ENCODE measurements around the gene NPC2. TPM values are rescaled to one million over a fixed set of nuclear protein-coding genes. Genes with fewer than 3 reads are reported as not detected.

Gene NPC2
- total RNA-seq, 1 donor from 2014 or later, result 246 TPM

DNA sequence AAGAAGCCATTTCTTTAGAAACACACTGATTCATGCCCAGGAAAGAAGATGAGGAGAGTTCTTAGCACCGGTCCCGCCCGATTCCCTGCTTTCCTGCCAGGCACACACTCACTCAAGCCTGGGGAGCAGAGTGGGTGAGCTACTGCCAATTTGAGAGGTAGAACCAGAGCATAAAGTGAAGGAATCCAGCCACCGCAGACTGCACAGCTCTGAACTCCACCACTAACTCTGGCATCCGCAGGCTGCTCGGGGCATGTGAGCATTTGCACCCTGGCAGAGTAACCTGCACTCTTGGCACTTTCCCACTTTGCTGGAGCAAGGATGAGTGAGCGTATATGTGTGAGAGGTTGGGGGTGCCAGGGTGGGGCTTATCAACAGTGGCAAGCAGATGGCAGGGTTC lies 63.1 kb downstream of the NPC2 start:
- DNase-seq (ENCODE audit: low spot score), result no peak
- H3K27ac Mint-ChIP-seq (ENCODE audit: unreplicated experiment), result no peak overlapping the region
- peaks cover 28% of the 10 kb centered on the region for H3K4me1 Mint-ChIP-seq (ENCODE audit: unreplicated experiment)

More for the DNA sequence above, 63.1 kb downstream of the NPC2 start:
- H3K27me3 Mint-ChIP-seq (ENCODE audit: unreplicated experiment), result peaks cover 8% of the 10 kb centered on the region
- H3K36me3 Mint-ChIP-seq (ENCODE audit: low read depth, unreplicated experiment), result no peaks in the 10 kb centered on the region
- no peak overlapping the region for H3K4me3 Mint-ChIP-seq (ENCODE audit: unreplicated experiment)
- no peaks in the 10 kb centered on the region for H3K9me3 Mint-ChIP-seq (ENCODE audit: unreplicated experiment)
- TF ChIP-seq, protein P1, sequence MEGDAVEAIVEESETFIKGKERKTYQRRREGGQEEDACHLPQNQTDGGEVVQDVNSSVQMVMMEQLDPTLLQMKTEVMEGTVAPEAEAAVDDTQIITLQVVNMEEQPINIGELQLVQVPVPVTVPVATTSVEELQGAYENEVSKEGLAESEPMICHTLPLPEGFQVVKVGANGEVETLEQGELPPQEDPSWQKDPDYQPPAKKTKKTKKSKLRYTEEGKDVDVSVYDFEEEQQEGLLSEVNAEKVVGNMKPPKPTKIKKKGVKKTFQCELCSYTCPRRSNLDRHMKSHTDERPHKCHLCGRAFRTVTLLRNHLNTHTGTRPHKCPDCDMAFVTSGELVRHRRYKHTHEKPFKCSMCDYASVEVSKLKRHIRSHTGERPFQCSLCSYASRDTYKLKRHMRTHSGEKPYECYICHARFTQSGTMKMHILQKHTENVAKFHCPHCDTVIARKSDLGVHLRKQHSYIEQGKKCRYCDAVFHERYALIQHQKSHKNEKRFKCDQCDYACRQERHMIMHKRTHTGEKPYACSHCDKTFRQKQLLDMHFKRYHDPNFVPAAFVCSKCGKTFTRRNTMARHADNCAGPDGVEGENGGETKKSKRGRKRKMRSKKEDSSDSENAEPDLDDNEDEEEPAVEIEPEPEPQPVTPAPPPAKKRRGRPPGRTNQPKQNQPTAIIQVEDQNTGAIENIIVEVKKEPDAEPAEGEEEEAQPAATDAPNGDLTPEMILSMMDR (IDR thresholded peaks at IDR 0.05; ENCODE audit: unreplicated experiment), result no peak

Other genes with a start within 250 kb of the NPC2 start
- 151 TPM for gene ABCD4, start 190.4 kb downstream of the NPC2 start, total RNA-seq (ENCODE audit: unreplicated experiment)
- 4.3 TPM for gene VRTN, start 144.8 kb downstream of the NPC2 start, total RNA-seq (ENCODE audit: unreplicated experiment)
- gene SYNDIG1L, start 67.1 kb downstream of the NPC2 start, total RNA-seq (ENCODE audit: unreplicated experiment), result 1.1 TPM
- gene ISCA2, start 460 bp upstream of the NPC2 start, total RNA-seq (ENCODE audit: unreplicated experiment), result 31.4 TPM
- 1.9 TPM for gene LTBP2, start 118.9 kb upstream of the NPC2 start, total RNA-seq (ENCODE audit: unreplicated experiment)
- 41.6 TPM for gene AREL1, start 219.8 kb upstream of the NPC2 start, total RNA-seq (ENCODE audit: unreplicated experiment)
- 35.7 TPM for gene FCF1, start 219.8 kb upstream of the NPC2 start, total RNA-seq (ENCODE audit: unreplicated experiment)

All from endothelial cell (in vitro differentiated cells).